Gastrocnemius medialis (tissue), 4 donors: ENCODE measurements around the gene PRKCE. TPM values are rescaled to one million over a fixed set of nuclear protein-coding genes. Genes with fewer than 3 reads are reported as not detected.

Source experiments
- ATAC-seq, 2 donors: fragments of 150-250 bp; one replicate each; pipeline ENCODE4 v1.9.1; 2016
- DNase-seq, 2 donors: peaks; one replicate each; pipeline ENCODE4 v3.0.0-alpha.2; 2019
- H3K27ac ChIP-seq, 4 donors: fragments of 200-600 bp; sonication (generic); 1 replicate in 1 of 4; 2 replicates in 3 of 4; pipeline ENCODE4 v1.5.1; 2016 to 2018; ENCODE audit warnings: mild to moderate bottlenecking in 2 of 4, moderate library complexity in 1 of 4
- H3K27me3 ChIP-seq, 3 donors: fragments of 200-600 bp; sonication (generic) in 2 of 3; 1 replicate in 1 of 3; 2 replicates in 2 of 3; pipeline versions ENCODE4 v1.5.1 to v1.6.0; 2016 to 2019; ENCODE audit warnings: mild to moderate bottlenecking in 1 of 3, moderate library complexity in 1 of 3
- H3K36me3 ChIP-seq, 2 donors: fragments of 200-600 bp; sonication (generic) in 1 of 2; one replicate each; pipeline ENCODE4 v1.5.1; 2017 to 2018
- H3K4me1 ChIP-seq, 2 donors: fragments of 200-600 bp; sonication (generic) in 1 of 2; one replicate each; pipeline ENCODE4 v1.5.1; 2016 to 2017; ENCODE audit warnings: mild to moderate bottlenecking in 2 of 2
- H3K4me3 ChIP-seq, 4 donors: fragments of 200-600 bp; sonication (generic) in 3 of 4; 1 replicate in 1 of 4; 2 replicates in 3 of 4; pipeline ENCODE4 v1.5.1; 2016 to 2019; ENCODE audit warnings: mild to moderate bottlenecking in 2 of 4
- H3K9me3 ChIP-seq, 3 donors: fragments of 200-600 bp; sonication (generic) in 2 of 3; 1 replicate in 1 of 3; 2 replicates in 2 of 3; pipeline ENCODE4 v1.5.1; 2016 to 2019
- CTCF ChIP-seq, 5 experiments: fragments of 450-650 bp in 3 of 5; fragments of 200-600 bp in 2 of 5; sonication (generic) in 2 of 5; IDR thresholded peaks in 4 of 5; conservative IDR thresholded peaks in 1 of 5; 1 replicate in 4 of 5; 2 replicates in 1 of 5; pipeline ENCODE4 v1.5.1; 2016 to 2019; ENCODE audit warnings: antibody characterized with exemption in 5 of 5, mild to moderate bottlenecking in 3 of 5, moderate library complexity in 3 of 5
- POLR2A ChIP-seq, 2 donors: fragments of 450-650 bp; IDR thresholded peaks; one replicate each; pipeline ENCODE4 v1.6.1; 2017; ENCODE audit warnings: antibody characterized with exemption in 2 of 2, mild to moderate bottlenecking in 2 of 2, moderate library complexity in 2 of 2
- in situ Hi-C, 4 donors: fragments of 200-750 bp; cut with MboI; loops; one replicate each; pipeline versions ENCODE4 v1.15.0 to v1.8.0; 2017; ENCODE audit warnings: low sequenced_read_pairs in 4 of 4
- intact Hi-C: fragments of 100-400 bp; cut with DNase I; formaldehyde crosslinking; loops from one replicate; pipeline ENCODE4 v1.15.1; 2023; ENCODE audit warnings: low total_unique reads
- total RNA-seq, 4 donors: library from RNA; depleted of rRNA; stranded (reverse); fragments of >200 nt; gene quantifications; one replicate each; pipeline versions ENCODE4 v1.1.0 to v1.2.3, GENCODE V29; 2016

PRKCE gene
- total RNA-seq, 4 donors from 2014 or later = 5.8 to 28.9 (median 11.8) TPM

GRCh38 chr2:45736757-45737704 lies 85.6 kb downstream of the PRKCE start:
- Histone ChIP-seq H3K9me3 (no peaks in the 10 kb centered on the region), H3K27ac (no peak overlapping the region), H3K36me3 (no peaks in the 10 kb centered on the region), H3K4me1 (peaks cover 0 to 13% of the 10 kb centered on the region in 2 donors), H3K4me3 (no peak overlapping the region), H3K27me3 (no peaks in the 10 kb centered on the region)
- intact Hi-C loops (no loop called here), in situ Hi-C loops (no loop called here)
- DNase-seq (no peak), ATAC-seq (no peak)
- TF ChIP-seq CTCF (IDR thresholded peaks at IDR 0.05 in 4 of 5, conservative IDR thresholded peaks at IDR 0.05 in 1 of 5) = no peak
- TF ChIP-seq POLR2A (IDR thresholded peaks at IDR 0.05) = no peak

GRCh38 chr2:45739796-45740485 lies 88.5 kb downstream of the PRKCE start:
- Histone ChIP-seq H3K36me3 (no peaks in the 10 kb centered on the region), H3K27ac (no peak overlapping the region), H3K9me3 (no peaks in the 10 kb centered on the region), H3K4me3 (no peak overlapping the region), H3K27me3 (no peaks in the 10 kb centered on the region), H3K4me1 (peaks cover 10 to 22% of the 10 kb centered on the region in 2 donors)
- TF ChIP-seq POLR2A (IDR thresholded peaks at IDR 0.05) (no peak), CTCF (IDR thresholded peaks at IDR 0.05 in 4 of 5, conservative IDR thresholded peaks at IDR 0.05 in 1 of 5) (no peak)
- DNase-seq (no peak), ATAC-seq (no peak)
- intact Hi-C loops (no loop called here), in situ Hi-C loops (no loop called here)

GRCh38 chr2:45741161-45741850 lies 89.8 kb downstream of the PRKCE start:
- Histone ChIP-seq H3K4me3 (no peak overlapping the region), H3K27me3 (no peaks in the 10 kb centered on the region), H3K27ac (no peak overlapping the region), H3K36me3 (no peaks in the 10 kb centered on the region), H3K9me3 (no peaks in the 10 kb centered on the region), H3K4me1 (peaks cover 14 to 27% of the 10 kb centered on the region in 2 donors)
- intact Hi-C loops (no loop called here), in situ Hi-C loops (no loop called here)
- TF ChIP-seq POLR2A (IDR thresholded peaks at IDR 0.05) = no peak
- TF ChIP-seq CTCF (IDR thresholded peaks at IDR 0.05 in 4 of 5, conservative IDR thresholded peaks at IDR 0.05 in 1 of 5) = no peak
- peak; percentile 80 for ATAC-seq
- DNase-seq = peak; percentile 77 to 79

GRCh38 chr2:45743531-45744396 lies 92.3 kb downstream of the PRKCE start:
- Histone ChIP-seq H3K4me1 (peaks cover 19 to 27% of the 10 kb centered on the region in 2 donors), H3K4me3 (no peak overlapping the region), H3K36me3 (no peaks in the 10 kb centered on the region), H3K27me3 (no peaks in the 10 kb centered on the region), H3K9me3 (no peaks in the 10 kb centered on the region), H3K27ac (peak overlapping the region; percentile 39 to 60 (median 58))
- DNase-seq (peak; percentile 40 to 56), ATAC-seq (peak; percentile 57 to 69)
- in situ Hi-C loops = no loop called here
- TF ChIP-seq POLR2A (IDR thresholded peaks at IDR 0.05) = no peak
- TF ChIP-seq CTCF (IDR thresholded peaks at IDR 0.05 in 4 of 5, conservative IDR thresholded peaks at IDR 0.05 in 1 of 5) = no peak
- intact Hi-C loops = no loop called here
